ENCODE results near the gene TOR3A.

Gene TOR3A

GRCh38 chr1:179120736-179121135, 38.9 kb downstream of the TOR3A start:
- no peak for DNase-seq (ENCODE audit: low read depth in 1 of 2, low spot score in 1 of 2)
- no peak for TF ChIP-seq REST (IDR thresholded peaks at IDR 0.05; ENCODE audit: insufficient replicate concordance, low read depth)
- no peak for TF ChIP-seq CTCF (IDR thresholded peaks at IDR 0.05; ENCODE audit: insufficient read depth, low read length)
- TF ChIP-seq POLR2AphosphoS5 (IDR thresholded peaks at IDR 0.05; ENCODE audit: low read depth), result no peak
- TF ChIP-seq GABPA (IDR thresholded peaks at IDR 0.05; ENCODE audit: low read depth), result no peak
- no peak for TF ChIP-seq SPI1 (IDR thresholded peaks at IDR 0.05; ENCODE audit: borderline replicate concordance, low read depth)
- Histone ChIP-seq H3K27me3 (ENCODE audit: insufficient read depth, poor library complexity, severe bottlenecking) (no peaks in the 10 kb centered on the region), H3K4me3 (replicated peaks; ENCODE audit: insufficient read depth, low read length) (no peak overlapping the region), H3K27ac (replicated peaks) (no peak overlapping the region)

- peak in 1 of 2 experiments; percentile 36 for DNase-seq (ENCODE audit: low read depth in 1 of 2, low spot score in 1 of 2)
- H3K27me3 ChIP-seq (ENCODE audit: insufficient read depth, poor library complexity, severe bottlenecking), result no peaks in the 10 kb centered on the region
- no peak overlapping the region for H3K27ac ChIP-seq (replicated peaks)
- H3K4me3 ChIP-seq (replicated peaks; ENCODE audit: insufficient read depth, low read length), result no peak overlapping the region
- TF ChIP-seq REST (IDR thresholded peaks at IDR 0.05; ENCODE audit: insufficient replicate concordance, low read depth), result no peak
- TF ChIP-seq POLR2AphosphoS5 (IDR thresholded peaks at IDR 0.05; ENCODE audit: low read depth), result no peak
- peak; percentile 56 for TF ChIP-seq CTCF (IDR thresholded peaks at IDR 0.05; ENCODE audit: insufficient read depth, low read length)
Observed at GRCh38 chr1:179121159-179121938, 39.5 kb downstream of the TOR3A start.

- no peak for DNase-seq (ENCODE audit: low read depth in 1 of 2, low spot score in 1 of 2)
- no peak for TF ChIP-seq REST (IDR thresholded peaks at IDR 0.05; ENCODE audit: insufficient replicate concordance, low read depth)
- Histone ChIP-seq H3K27ac (replicated peaks) (no peak overlapping the region), H3K4me3 (replicated peaks; ENCODE audit: insufficient read depth, low read length) (no peak overlapping the region), H3K27me3 (ENCODE audit: insufficient read depth, poor library complexity, severe bottlenecking) (no peaks in the 10 kb centered on the region)
Observed at GRCh38 chr1:179124873-179125272, 43.0 kb downstream of the TOR3A start.
